ENCODE data around the gene KLHDC3. TPM values are rescaled to one million over a fixed set of nuclear protein-coding genes. Genes with fewer than 3 reads are reported as not detected.
A peak's percentile ranks its signal among the peaks of the same experiment; 100 is the strongest.

Gene KLHDC3
- total and polyA plus RNA-seq, 9 of the 15 experiments (the other 6 are each of a cell fraction or from before 2014, with no cell fraction given) = 4.5 to 171 (median 107) TPM

DNA sequence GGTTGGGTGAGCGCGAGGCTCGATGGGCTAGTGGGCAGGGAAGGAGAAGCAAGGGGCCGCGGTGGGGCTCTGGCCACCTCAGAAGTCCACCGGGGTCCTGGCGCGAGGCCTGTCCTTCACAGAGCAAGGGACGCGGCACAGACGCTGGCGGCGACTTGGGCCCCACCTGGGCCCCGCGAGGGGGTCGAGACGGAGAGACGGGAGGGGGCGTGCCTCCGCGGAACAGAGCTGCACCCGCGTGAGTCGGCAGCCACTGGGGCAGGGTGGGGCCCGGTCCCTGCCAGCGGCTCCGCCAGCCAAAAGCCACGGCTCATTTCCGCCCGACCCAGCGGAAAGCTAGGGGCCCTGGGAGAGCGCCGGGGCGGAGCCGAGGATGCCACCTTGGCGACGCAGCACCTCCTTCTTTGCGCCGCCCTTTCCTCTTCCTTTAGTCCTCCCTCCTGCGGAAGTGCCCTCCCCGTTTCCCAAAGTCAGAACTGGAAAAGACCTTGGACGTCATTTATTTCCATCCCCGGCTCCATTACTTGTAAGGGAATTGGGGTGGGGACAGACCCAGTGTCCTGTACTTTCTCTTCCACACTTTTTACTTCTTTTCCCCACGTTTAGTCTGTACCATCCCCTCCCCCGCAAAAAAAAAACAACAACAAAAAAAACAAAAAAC, 39.6 kb downstream of the KLHDC3 start, which contains the start of gene CUL7 (continued):
- TF ChIP-seq SMARCA4 (IDR thresholded peaks at IDR 0.05) = peak; percentile 28; the same call in 1 of the 2 replicates
- 0 out of 2 replicates have a peak, but pooled peaks have one; percentile 14 for TF ChIP-seq NR4A1 (CRISPR knock-in tag; IDR thresholded peaks at IDR 0.05)
- 0 out of 2 replicates have a peak, but pooled peaks have one; percentile 40 for TF ChIP-seq NR4A1 (tag; IDR thresholded peaks at IDR 0.05)
- peak; percentile 91; the same call in 1 of the 2 replicates for TF ChIP-seq NBN (IDR thresholded peaks at IDR 0.05; ENCODE audit: low read depth)
- peak; percentile 93 for TF ChIP-seq ELF1 (tag; IDR thresholded peaks at IDR 0.05)
- no peak for TF ChIP-seq MIER1 (IDR thresholded peaks at IDR 0.05; ENCODE audit: low read depth)
- TF ChIP-seq RNF2 (IDR thresholded peaks at IDR 0.05) = peak; percentile 80; the same call in 1 of the 2 replicates
- no peak for TF ChIP-seq COPS2 (conservative IDR thresholded peaks at IDR 0.05)
- TF ChIP-seq POLR2G (IDR thresholded peaks at IDR 0.05; ENCODE audit: low read depth, low read length) = peak; percentile 97
- TF ChIP-seq FOXA1 (IDR thresholded peaks at IDR 0.05; ENCODE audit: borderline replicate concordance) = no peak
- peak; percentile 51; the same call in 1 of the 2 replicates for TF ChIP-seq KHSRP (IDR thresholded peaks at IDR 0.05)
- TF ChIP-seq, protein P1, sequence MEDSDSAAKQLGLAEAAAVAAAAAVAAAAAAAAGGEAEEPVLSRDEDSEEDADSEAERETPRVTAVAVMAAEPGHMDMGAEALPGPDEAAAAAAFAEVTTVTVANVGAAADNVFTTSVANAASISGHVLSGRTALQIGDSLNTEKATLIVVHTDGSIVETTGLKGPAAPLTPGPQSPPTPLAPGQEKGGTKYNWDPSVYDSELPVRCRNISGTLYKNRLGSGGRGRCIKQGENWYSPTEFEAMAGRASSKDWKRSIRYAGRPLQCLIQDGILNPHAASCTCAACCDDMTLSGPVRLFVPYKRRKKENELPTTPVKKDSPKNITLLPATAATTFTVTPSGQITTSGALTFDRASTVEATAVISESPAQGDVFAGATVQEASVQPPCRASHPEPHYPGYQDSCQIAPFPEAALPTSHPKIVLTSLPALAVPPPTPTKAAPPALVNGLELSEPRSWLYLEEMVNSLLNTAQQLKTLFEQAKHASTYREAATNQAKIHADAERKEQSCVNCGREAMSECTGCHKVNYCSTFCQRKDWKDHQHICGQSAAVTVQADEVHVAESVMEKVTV (CRISPR knock-in tag; IDR thresholded peaks at IDR 0.05) = peak; percentile 52; the same call in 1 of the 2 replicates
- TF ChIP-seq MXI1 (IDR thresholded peaks at IDR 0.05; ENCODE audit: low read depth, low read length) = peak; percentile 67
- no peak for TF ChIP-seq TGIF2 (CRISPR knock-in tag; IDR thresholded peaks at IDR 0.05)
- TF ChIP-seq PPARD (CRISPR knock-in tag; IDR thresholded peaks at IDR 0.05) = no peak
- peak; percentile 95 to 98 for TF ChIP-seq MAZ (CRISPR knock-in tag; conservative IDR thresholded peaks at IDR 0.05 in 1 of 2, IDR thresholded peaks at IDR 0.05 in 1 of 2)
- peak; percentile 77; the same call in 1 of the 2 replicates for TF ChIP-seq HEY1 (CRISPR knock-in tag; IDR thresholded peaks at IDR 0.05; ENCODE audit: borderline replicate concordance)
- TF ChIP-seq ZNF79 (CRISPR knock-in tag; IDR thresholded peaks at IDR 0.05; ENCODE audit: low read depth) = 0 out of 2 replicates have a peak, but pooled peaks have one; percentile 20
- TF ChIP-seq ATF7 (IDR thresholded peaks at IDR 0.05) = peak; percentile 91
- TF ChIP-seq, protein P2, sequence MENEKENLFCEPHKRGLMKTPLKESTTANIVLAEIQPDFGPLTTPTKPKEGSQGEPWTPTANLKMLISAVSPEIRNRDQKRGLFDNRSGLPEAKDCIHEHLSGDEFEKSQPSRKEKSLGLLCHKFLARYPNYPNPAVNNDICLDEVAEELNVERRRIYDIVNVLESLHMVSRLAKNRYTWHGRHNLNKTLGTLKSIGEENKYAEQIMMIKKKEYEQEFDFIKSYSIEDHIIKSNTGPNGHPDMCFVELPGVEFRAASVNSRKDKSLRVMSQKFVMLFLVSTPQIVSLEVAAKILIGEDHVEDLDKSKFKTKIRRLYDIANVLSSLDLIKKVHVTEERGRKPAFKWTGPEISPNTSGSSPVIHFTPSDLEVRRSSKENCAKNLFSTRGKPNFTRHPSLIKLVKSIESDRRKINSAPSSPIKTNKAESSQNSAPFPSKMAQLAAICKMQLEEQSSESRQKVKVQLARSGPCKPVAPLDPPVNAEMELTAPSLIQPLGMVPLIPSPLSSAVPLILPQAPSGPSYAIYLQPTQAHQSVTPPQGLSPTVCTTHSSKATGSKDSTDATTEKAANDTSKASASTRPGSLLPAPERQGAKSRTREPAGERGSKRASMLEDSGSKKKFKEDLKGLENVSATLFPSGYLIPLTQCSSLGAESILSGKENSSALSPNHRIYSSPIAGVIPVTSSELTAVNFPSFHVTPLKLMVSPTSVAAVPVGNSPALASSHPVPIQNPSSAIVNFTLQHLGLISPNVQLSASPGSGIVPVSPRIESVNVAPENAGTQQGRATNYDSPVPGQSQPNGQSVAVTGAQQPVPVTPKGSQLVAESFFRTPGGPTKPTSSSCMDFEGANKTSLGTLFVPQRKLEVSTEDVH (IDR thresholded peaks at IDR 0.05; ENCODE audit: low read depth, partially characterized antibody) = peak; percentile 91
- TF ChIP-seq MCM7 (IDR thresholded peaks at IDR 0.05) = no peak; a peak in 1 of 4 replicates
- TF ChIP-seq MYC (IDR thresholded peaks at IDR 0.05; ENCODE audit: low read depth, low read length) = peak; percentile 80
- peak; percentile 98 for TF ChIP-seq MYC (CRISPR knock-in tag; IDR thresholded peaks at IDR 0.05; ENCODE audit: borderline replicate concordance, low read depth)
- no peak for TF ChIP-seq ADNP (tag; IDR thresholded peaks at IDR 0.05)
- TF ChIP-seq NFIX (CRISPR knock-in tag; IDR thresholded peaks at IDR 0.05; ENCODE audit: low read depth) = no peak
- TF ChIP-seq NRF1 (conservative IDR thresholded peaks at IDR 0.05 in 1 of 2, IDR thresholded peaks at IDR 0.05 in 1 of 2) = peak; percentile 78 to 81
- TF ChIP-seq ELF2 (CRISPR knock-in tag; IDR thresholded peaks at IDR 0.05) = peak; percentile 86
